Fibroblast of lung (primary cell): Measurements from ENCODE around the gene RUVBL2. TPM values are rescaled to one million over a fixed set of nuclear protein-coding genes. Genes with fewer than 3 reads are reported as not detected.

ENCODE experiments used
- DNase-seq, 2 donors: peaks; one replicate each; pipeline versions ENCODE4 v3.0.0 to v3.0.0-alpha.2; 2010; ENCODE audit warnings: low read depth in 2 of 2
- H2AFZ ChIP-seq: 2 replicates; pipeline ENCODE4 v1.5.1; 2012; ENCODE audit warnings: low read length, control low read depth, inconsistent platforms
- H3K27ac ChIP-seq: 2 replicates; pipeline ENCODE4 v1.5.1; 2011; ENCODE audit warnings: low read length, control low read depth; ENCODE audit not compliant: insufficient read depth
- H3K27me3 ChIP-seq: 2 replicates; pipeline ENCODE4 v1.5.1; 2011; ENCODE audit warnings: mild to moderate bottlenecking, low read length; ENCODE audit not compliant: control insufficient read depth, insufficient read depth
- H3K36me3 ChIP-seq: 2 replicates; pipeline ENCODE4 v1.5.1; 2011; ENCODE audit warnings: low read length; ENCODE audit not compliant: control insufficient read depth, insufficient read depth
- H3K4me1 ChIP-seq: 2 replicates; pipeline ENCODE4 v1.5.1; 2011; ENCODE audit warnings: low read length; ENCODE audit not compliant: control insufficient read depth, insufficient read depth; ENCODE audit errors: extremely low read depth
- H3K4me2 ChIP-seq: 2 replicates; pipeline ENCODE4 v1.5.1; 2011; ENCODE audit warnings: low read length, control low read depth; ENCODE audit not compliant: insufficient read depth; ENCODE audit errors: extremely low read depth
- H3K4me3 ChIP-seq, 4 experiments: fragments of 200-600 bp in 1 of 4; sonication (generic) in 1 of 4; replicated peaks in 1 of 4; 2 replicates each; pipeline ENCODE4 v1.5.1; 2011 to 2016; ENCODE audit warnings: low read length in 4 of 4, low read depth in 3 of 4, mild to moderate bottlenecking in 3 of 4, control low read depth in 2 of 4, inconsistent platforms in 1 of 4, mixed read lengths in 1 of 4; ENCODE audit not compliant: insufficient read depth in 1 of 4; ENCODE audit errors: control extremely low read depth in 1 of 4
- H3K79me2 ChIP-seq: 2 replicates; pipeline ENCODE4 v1.5.1; 2012; ENCODE audit warnings: mild to moderate bottlenecking, low read length, inconsistent platforms; ENCODE audit not compliant: control insufficient read depth, insufficient read depth
- H3K9ac ChIP-seq: 2 replicates; pipeline ENCODE4 v1.5.1; 2011; ENCODE audit warnings: mild to moderate bottlenecking, low read length, control low read depth; ENCODE audit not compliant: insufficient read depth
- H3K9me3 ChIP-seq: 2 replicates; pipeline ENCODE4 v1.5.1; 2012; ENCODE audit warnings: low read depth, low read length; ENCODE audit not compliant: control insufficient read depth, insufficient read depth
- H4K20me1 ChIP-seq: 2 replicates; pipeline ENCODE4 v1.5.1; 2011; ENCODE audit warnings: low read length; ENCODE audit not compliant: control insufficient read depth, insufficient read depth; ENCODE audit errors: extremely low read depth
- CTCF ChIP-seq, 2 donors: IDR thresholded peaks in 1 of 2; conservative IDR thresholded peaks in 1 of 2; 1 replicate in 1 of 2; 2 replicates in 1 of 2; pipeline ENCODE4 v1.5.1; 2011 to 2012; ENCODE audit warnings: low read length in 2 of 2, control low read depth in 1 of 2, inconsistent platforms in 1 of 2, low read depth in 1 of 2, mild to moderate bottlenecking in 1 of 2
- EZH2 ChIP-seq: IDR thresholded peaks from 2 replicates; pipeline ENCODE4 v1.5.1; 2012; ENCODE audit warnings: low read length, control low read depth, mild to moderate bottlenecking; ENCODE audit errors: missing control alignments
- polyA plus RNA-seq, 2 donors: library from polyadenylated mRNA; depleted of rRNA in 1 of 2; stranded (reverse) in 1 of 2; unstranded in 1 of 2; fragments of >200 nt; gene quantifications; 2 replicates each; pipeline ENCODE4 v1.2.1, GENCODE V29; 2011 to 2012; ENCODE audit warnings: missing spikeins in 1 of 2
- total RNA-seq: library from RNA; depleted of rRNA; stranded (reverse); fragments of >200 nt; gene quantifications from 2 replicates; pipeline ENCODE4 v1.2.1, GENCODE V29; 2014

RUVBL2 gene
- total and polyA plus RNA-seq, 2 donors (not counting 1 experiment from before 2014, with no cell fraction given), result 77.6 to 158 TPM

DNA sequence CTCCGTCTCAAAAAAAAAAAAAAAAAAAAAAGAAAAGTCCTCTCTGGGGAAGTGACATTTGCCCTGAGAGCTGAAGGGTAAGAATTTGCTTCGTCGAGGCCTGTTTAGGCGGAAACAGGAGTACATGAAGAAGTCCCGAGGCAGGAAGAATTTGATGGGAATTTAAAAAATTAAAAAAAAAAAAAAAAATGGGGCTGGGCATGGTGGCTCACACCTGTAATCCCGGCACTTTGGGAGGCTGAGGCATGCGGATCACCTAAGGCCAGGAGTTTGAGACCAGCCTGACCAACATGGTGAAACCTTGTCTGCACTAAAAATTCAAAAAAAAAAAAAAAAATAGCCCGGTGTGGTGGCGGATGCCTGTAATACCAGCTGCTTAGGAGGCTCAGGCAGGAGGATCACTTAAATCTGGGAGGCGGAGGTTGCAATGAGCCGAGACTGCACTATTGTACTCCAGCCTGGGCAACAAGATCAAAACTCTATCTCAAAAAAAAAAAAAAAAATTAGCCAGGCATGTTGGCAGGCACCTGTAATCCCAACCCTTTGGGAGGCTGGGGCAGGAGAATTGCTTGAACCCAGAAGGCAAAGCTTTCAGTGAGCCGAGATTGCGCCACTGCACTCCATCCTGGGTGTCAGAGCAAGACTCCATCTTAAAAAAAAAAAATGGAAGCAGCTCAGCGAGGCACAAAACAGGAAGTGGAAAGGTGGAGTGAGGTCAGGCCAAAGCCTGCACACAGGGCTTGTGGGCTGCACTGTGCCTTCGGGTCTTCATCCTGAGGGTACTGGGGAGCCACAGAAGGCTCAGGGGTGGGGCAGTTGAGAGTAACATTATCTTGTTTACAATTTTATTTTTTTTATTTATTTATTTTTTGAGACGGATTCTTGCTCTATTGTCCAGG is 34.1 kb upstream of the RUVBL2 start:
- Histone ChIP-seq H3K27ac (no peak overlapping the region), H4K20me1 (no peaks in the 10 kb centered on the region), H3K36me3 (peaks cover 19% of the 10 kb centered on the region), H2AFZ (no peak overlapping the region), H3K4me3 (no peak overlapping the region), H3K9me3 (no peaks in the 10 kb centered on the region), H3K4me1 (peaks cover 27% of the 10 kb centered on the region), H3K79me2 (peaks cover 25% of the 10 kb centered on the region), H3K27me3 (no peaks in the 10 kb centered on the region), H3K4me2 (no peak overlapping the region), H3K9ac (no peak overlapping the region)
- DNase-seq, result no peak
- TF ChIP-seq EZH2 (no peak), CTCF (conservative IDR thresholded peaks at IDR 0.05 in 1 of 2, IDR thresholded peaks at IDR 0.05 in 1 of 2; ENCODE audit: low read depth in 1 of 2, low read length in 2 of 2) (no peak)

- Histone ChIP-seq H3K36me3 (peaks cover 14% of the 10 kb centered on the region), H3K27ac (no peak overlapping the region), H4K20me1 (peaks cover 1% of the 10 kb centered on the region), H3K9me3 (no peaks in the 10 kb centered on the region), H3K27me3 (no peaks in the 10 kb centered on the region), H3K79me2 (peaks cover 21% of the 10 kb centered on the region), H2AFZ (no peak overlapping the region), H3K4me1 (peaks cover 21% of the 10 kb centered on the region), H3K4me2 (no peak overlapping the region), H3K4me3 (no peak overlapping the region), H3K9ac (no peak overlapping the region)
- no peak for DNase-seq
- TF ChIP-seq EZH2, result no peak
- no peak for TF ChIP-seq CTCF (conservative IDR thresholded peaks at IDR 0.05 in 1 of 2, IDR thresholded peaks at IDR 0.05 in 1 of 2; ENCODE audit: low read depth in 1 of 2, low read length in 2 of 2)
These were observed 32.5 kb upstream of the RUVBL2 start for GRCh38 chr19:48961051-48961649.

GRCh38 chr19:48961673-48962028 is 32.0 kb upstream of the RUVBL2 start:
- H3K9me3 ChIP-seq, result no peaks in the 10 kb centered on the region
- TF ChIP-seq CTCF (conservative IDR thresholded peaks at IDR 0.05 in 1 of 2, IDR thresholded peaks at IDR 0.05 in 1 of 2; ENCODE audit: low read depth in 1 of 2, low read length in 2 of 2), result no peak
- TF ChIP-seq EZH2, result no peak
- no peak overlapping the region for H3K9ac ChIP-seq
- H3K36me3 ChIP-seq, result peaks cover 13% of the 10 kb centered on the region
- H3K27ac ChIP-seq, result no peak overlapping the region
- no peak for DNase-seq
- H3K79me2 ChIP-seq, result peaks cover 23% of the 10 kb centered on the region
- peaks cover 2% of the 10 kb centered on the region for H4K20me1 ChIP-seq
- no peaks in the 10 kb centered on the region for H3K27me3 ChIP-seq
- peaks cover 19% of the 10 kb centered on the region for H3K4me1 ChIP-seq
- no peak overlapping the region for H3K4me2 ChIP-seq
- H2AFZ ChIP-seq, result no peak overlapping the region
- H3K4me3 ChIP-seq, result no peak overlapping the region
